HepG2 (cell line): ENCODE measurements around the gene ATXN2. TPM values are rescaled to one million over a fixed set of nuclear protein-coding genes. Genes with fewer than 3 reads are reported as not detected.

Experiments
- ARID2 ChIP-seq: sonication (generic); formaldehyde crosslinking; IDR thresholded peaks from 2 replicates; pipeline ENCODE4 v1.8.1; 2022; ENCODE audit warnings: mild to moderate bottlenecking, missing genetic modification reagents, borderline replicate concordance
- HDAC1 ChIP-seq: sonication (generic); formaldehyde crosslinking; IDR thresholded peaks from 2 replicates; pipeline ENCODE4 v1.5.1; 2020; ENCODE audit warnings: mild to moderate bottlenecking, missing genetic modification reagents
- MIXL1 ChIP-seq: IDR thresholded peaks from 2 replicates; pipeline ENCODE4 v1.6.1; 2016
- SP140L ChIP-seq: sonication (generic); formaldehyde crosslinking; IDR thresholded peaks from 2 replicates; pipeline ENCODE4 v1.4.0; 2020; ENCODE audit warnings: missing genetic modification reagents, borderline replicate concordance
- TBL1XR1 ChIP-seq: fragments of 150-350 bp; IDR thresholded peaks from 2 replicates; pipeline ENCODE4 v1.6.1; 2014; ENCODE audit warnings: borderline replicate concordance, low read length; ENCODE audit not compliant: partially characterized antibody
- polyA plus RNA-seq, 8 experiments: library from polyadenylated mRNA; depleted of rRNA in 3 of 8; stranded (reverse) in 7 of 8; unstranded in 1 of 8; fragments of >200 nt; fragmentation: Illumina TruSeq in 4 of 8; extraction: Trizol in 4 of 8; gene quantifications; 2 replicates each; pipeline versions ENCODE4 v1.2.1 to v1.2.3, GENCODE V29; 2011 to 2016; ENCODE audit warnings: low read depth in 4 of 8, missing spikeins in 1 of 8, mixed read lengths in 1 of 8; ENCODE audit not compliant: insufficient read depth in 1 of 8
- total RNA-seq, 5 experiments: library from RNA; depleted of rRNA; stranded (reverse); fragments of >200 nt; fragmentation: Illumina TruSeq; extraction: Trizol; gene quantifications; 2 replicates each; pipeline ENCODE4 v1.2.3, GENCODE V29; 2016; ENCODE audit warnings: low read depth in 1 of 5
- TF ChIP-seq, protein P1 (sequence below): sonication (generic); formaldehyde crosslinking; conservative IDR thresholded peaks from 2 replicates; pipeline ENCODE4 v1.4.0; 2020; ENCODE audit warnings: missing genetic modification reagents
- TF ChIP-seq, protein P2 (sequence below): sonication (generic); formaldehyde crosslinking; conservative IDR thresholded peaks from 2 replicates; pipeline ENCODE4 v1.4.0; 2020; ENCODE audit warnings: mild to moderate bottlenecking, missing genetic modification reagents, moderate library complexity
- TF ChIP-seq, protein P3 (sequence below): sonication (generic); formaldehyde crosslinking; IDR thresholded peaks from 2 replicates; pipeline ENCODE4 v1.4.0; 2020; ENCODE audit warnings: mild to moderate bottlenecking, missing genetic modification reagents, borderline replicate concordance
- TF ChIP-seq, protein P4 (sequence below): sonication (generic); formaldehyde crosslinking; IDR thresholded peaks from 2 replicates; pipeline ENCODE4 v1.5.0; 2020; ENCODE audit warnings: missing genetic modification reagents, mild to moderate bottlenecking, borderline replicate concordance
- TF ChIP-seq, protein P5 (sequence below): sonication (generic); formaldehyde crosslinking; IDR thresholded peaks from 2 replicates; pipeline ENCODE4 v1.4.0; 2020; ENCODE audit warnings: missing genetic modification reagents, borderline replicate concordance
- TF ChIP-seq, protein P6 (sequence below): sonication (generic); formaldehyde crosslinking; IDR thresholded peaks from 2 replicates; pipeline ENCODE4 v1.5.1; 2020; ENCODE audit warnings: mild to moderate bottlenecking, missing genetic modification reagents, moderate library complexity
- TF ChIP-seq, protein P7 (sequence below): sonication (generic); formaldehyde crosslinking; IDR thresholded peaks from 2 replicates; pipeline ENCODE4 v1.5.0; 2020; ENCODE audit warnings: missing genetic modification reagents

Gene ATXN2
- total and polyA plus RNA-seq, 2 of the 13 experiments (the other 11 are each of a cell fraction or from before 2014, with no cell fraction given): 18.1 to 27.1 TPM

DNA sequence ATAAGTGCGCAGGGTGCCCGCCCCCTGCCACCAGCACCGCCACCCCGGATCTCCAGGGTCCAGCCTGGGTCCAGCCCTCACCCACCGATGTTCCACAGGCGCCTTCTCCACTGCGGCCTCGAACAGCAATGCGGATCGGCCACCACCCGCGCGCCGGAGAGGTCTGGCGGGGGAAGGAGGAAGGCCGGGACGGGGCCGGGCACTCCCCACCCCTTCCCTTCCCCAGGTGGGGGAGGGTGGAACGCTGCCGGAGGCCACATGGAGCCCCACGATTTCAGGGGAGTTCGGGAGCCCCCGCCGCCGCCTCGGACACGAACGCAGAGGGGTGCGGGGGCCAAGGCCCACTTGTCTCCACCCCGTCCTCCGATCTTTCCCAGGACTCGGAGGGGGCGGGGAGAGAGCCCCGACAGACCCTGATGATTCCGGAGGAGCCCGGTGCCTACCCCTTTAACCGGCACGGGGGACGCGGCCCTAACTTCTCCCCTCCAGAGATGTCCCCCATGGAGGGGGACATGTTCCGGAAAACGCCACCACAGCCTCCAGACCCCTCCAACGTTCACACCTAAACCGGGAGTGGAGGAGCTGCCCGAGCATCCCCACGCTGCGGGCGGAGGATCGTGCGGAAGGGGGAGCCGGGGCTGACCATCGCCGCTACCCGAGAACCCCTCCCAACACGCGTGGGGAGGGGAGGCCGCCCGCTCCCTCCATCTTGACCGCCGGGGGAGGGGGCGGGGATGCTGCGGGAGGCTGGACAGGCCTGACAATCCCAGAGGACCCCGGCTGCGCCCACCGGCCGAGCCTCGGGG is 1.1 kb downstream of the ATXN2 start (continued):
- TF ChIP-seq, protein P1, sequence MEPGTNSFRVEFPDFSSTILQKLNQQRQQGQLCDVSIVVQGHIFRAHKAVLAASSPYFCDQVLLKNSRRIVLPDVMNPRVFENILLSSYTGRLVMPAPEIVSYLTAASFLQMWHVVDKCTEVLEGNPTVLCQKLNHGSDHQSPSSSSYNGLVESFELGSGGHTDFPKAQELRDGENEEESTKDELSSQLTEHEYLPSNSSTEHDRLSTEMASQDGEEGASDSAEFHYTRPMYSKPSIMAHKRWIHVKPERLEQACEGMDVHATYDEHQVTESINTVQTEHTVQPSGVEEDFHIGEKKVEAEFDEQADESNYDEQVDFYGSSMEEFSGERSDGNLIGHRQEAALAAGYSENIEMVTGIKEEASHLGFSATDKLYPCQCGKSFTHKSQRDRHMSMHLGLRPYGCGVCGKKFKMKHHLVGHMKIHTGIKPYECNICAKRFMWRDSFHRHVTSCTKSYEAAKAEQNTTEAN (CRISPR knock-in tag): 0 out of 2 replicates have a peak, but pooled peaks have one; percentile 34
- peak; percentile 39; the same call in 1 of the 2 replicates for TF ChIP-seq HDAC1 (CRISPR knock-in tag)
- TF ChIP-seq, protein P2, sequence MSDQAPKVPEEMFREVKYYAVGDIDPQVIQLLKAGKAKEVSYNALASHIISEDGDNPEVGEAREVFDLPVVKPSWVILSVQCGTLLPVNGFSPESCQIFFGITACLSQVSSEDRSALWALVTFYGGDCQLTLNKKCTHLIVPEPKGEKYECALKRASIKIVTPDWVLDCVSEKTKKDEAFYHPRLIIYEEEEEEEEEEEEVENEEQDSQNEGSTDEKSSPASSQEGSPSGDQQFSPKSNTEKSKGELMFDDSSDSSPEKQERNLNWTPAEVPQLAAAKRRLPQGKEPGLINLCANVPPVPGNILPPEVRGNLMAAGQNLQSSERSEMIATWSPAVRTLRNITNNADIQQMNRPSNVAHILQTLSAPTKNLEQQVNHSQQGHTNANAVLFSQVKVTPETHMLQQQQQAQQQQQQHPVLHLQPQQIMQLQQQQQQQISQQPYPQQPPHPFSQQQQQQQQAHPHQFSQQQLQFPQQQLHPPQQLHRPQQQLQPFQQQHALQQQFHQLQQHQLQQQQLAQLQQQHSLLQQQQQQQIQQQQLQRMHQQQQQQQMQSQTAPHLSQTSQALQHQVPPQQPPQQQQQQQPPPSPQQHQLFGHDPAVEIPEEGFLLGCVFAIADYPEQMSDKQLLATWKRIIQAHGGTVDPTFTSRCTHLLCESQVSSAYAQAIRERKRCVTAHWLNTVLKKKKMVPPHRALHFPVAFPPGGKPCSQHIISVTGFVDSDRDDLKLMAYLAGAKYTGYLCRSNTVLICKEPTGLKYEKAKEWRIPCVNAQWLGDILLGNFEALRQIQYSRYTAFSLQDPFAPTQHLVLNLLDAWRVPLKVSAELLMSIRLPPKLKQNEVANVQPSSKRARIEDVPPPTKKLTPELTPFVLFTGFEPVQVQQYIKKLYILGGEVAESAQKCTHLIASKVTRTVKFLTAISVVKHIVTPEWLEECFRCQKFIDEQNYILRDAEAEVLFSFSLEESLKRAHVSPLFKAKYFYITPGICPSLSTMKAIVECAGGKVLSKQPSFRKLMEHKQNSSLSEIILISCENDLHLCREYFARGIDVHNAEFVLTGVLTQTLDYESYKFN (CRISPR knock-in tag): no peak
- TF ChIP-seq, protein P3, sequence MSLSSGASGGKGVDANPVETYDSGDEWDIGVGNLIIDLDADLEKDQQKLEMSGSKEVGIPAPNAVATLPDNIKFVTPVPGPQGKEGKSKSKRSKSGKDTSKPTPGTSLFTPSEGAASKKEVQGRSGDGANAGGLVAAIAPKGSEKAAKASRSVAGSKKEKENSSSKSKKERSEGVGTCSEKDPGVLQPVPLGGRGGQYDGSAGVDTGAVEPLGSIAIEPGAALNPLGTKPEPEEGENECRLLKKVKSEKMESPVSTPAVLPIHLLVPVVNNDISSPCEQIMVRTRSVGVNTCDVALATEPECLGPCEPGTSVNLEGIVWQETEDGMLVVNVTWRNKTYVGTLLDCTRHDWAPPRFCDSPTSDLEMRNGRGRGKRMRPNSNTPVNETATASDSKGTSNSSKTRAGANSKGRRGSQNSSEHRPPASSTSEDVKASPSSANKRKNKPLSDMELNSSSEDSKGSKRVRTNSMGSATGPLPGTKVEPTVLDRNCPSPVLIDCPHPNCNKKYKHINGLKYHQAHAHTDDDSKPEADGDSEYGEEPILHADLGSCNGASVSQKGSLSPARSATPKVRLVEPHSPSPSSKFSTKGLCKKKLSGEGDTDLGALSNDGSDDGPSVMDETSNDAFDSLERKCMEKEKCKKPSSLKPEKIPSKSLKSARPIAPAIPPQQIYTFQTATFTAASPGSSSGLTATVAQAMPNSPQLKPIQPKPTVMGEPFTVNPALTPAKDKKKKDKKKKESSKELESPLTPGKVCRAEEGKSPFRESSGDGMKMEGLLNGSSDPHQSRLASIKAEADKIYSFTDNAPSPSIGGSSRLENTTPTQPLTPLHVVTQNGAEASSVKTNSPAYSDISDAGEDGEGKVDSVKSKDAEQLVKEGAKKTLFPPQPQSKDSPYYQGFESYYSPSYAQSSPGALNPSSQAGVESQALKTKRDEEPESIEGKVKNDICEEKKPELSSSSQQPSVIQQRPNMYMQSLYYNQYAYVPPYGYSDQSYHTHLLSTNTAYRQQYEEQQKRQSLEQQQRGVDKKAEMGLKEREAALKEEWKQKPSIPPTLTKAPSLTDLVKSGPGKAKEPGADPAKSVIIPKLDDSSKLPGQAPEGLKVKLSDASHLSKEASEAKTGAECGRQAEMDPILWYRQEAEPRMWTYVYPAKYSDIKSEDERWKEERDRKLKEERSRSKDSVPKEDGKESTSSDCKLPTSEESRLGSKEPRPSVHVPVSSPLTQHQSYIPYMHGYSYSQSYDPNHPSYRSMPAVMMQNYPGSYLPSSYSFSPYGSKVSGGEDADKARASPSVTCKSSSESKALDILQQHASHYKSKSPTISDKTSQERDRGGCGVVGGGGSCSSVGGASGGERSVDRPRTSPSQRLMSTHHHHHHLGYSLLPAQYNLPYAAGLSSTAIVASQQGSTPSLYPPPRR (CRISPR knock-in tag): no peak
- no peak for TF ChIP-seq MIXL1 (CRISPR knock-in tag)
- TF ChIP-seq, protein P4, sequence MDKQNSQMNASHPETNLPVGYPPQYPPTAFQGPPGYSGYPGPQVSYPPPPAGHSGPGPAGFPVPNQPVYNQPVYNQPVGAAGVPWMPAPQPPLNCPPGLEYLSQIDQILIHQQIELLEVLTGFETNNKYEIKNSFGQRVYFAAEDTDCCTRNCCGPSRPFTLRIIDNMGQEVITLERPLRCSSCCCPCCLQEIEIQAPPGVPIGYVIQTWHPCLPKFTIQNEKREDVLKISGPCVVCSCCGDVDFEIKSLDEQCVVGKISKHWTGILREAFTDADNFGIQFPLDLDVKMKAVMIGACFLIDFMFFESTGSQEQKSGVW (CRISPR knock-in tag): no peak
- TF ChIP-seq, protein P5, sequence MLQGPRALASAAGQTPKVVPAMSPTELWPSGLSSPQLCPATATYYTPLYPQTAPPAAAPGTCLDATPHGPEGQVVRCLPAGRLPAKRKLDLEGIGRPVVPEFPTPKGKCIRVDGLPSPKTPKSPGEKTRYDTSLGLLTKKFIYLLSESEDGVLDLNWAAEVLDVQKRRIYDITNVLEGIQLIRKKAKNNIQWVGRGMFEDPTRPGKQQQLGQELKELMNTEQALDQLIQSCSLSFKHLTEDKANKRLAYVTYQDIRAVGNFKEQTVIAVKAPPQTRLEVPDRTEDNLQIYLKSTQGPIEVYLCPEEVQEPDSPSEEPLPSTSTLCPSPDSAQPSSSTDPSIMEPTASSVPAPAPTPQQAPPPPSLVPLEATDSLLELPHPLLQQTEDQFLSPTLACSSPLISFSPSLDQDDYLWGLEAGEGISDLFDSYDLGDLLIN: no peak
- TF ChIP-seq, protein P6, sequence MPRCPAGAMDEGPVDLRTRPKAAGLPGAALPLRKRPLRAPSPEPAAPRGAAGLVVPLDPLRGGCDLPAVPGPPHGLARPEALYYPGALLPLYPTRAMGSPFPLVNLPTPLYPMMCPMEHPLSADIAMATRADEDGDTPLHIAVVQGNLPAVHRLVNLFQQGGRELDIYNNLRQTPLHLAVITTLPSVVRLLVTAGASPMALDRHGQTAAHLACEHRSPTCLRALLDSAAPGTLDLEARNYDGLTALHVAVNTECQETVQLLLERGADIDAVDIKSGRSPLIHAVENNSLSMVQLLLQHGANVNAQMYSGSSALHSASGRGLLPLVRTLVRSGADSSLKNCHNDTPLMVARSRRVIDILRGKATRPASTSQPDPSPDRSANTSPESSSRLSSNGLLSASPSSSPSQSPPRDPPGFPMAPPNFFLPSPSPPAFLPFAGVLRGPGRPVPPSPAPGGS: 0 out of 2 replicates have a peak, but pooled peaks have one; percentile 8
- no peak for TF ChIP-seq ARID2 (CRISPR knock-in tag)
- TF ChIP-seq TBL1XR1: no peak
- TF ChIP-seq, protein P7, sequence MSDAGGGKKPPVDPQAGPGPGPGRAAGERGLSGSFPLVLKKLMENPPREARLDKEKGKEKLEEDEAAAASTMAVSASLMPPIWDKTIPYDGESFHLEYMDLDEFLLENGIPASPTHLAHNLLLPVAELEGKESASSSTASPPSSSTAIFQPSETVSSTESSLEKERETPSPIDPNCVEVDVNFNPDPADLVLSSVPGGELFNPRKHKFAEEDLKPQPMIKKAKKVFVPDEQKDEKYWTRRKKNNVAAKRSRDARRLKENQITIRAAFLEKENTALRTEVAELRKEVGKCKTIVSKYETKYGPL (CRISPR knock-in tag): no peak
- TF ChIP-seq SP140L (CRISPR knock-in tag): no peak
